Brain microvascular endothelial cell (primary cell): ENCODE data around the gene KREMEN2.

Experiments used
- DNase-seq: peaks from one replicate; pipeline ENCODE4 v3.0.0-alpha.2; 2020
- H3K27ac ChIP-seq: fragments of 250-450 bp; sonication (Bioruptor Pico); 2 replicates; pipeline ENCODE4 v1.5.1; 2020; ENCODE audit warnings: mild to moderate bottlenecking, moderate library complexity
- H3K27me3 ChIP-seq: fragments of 250-450 bp; sonication (Bioruptor Pico); replicated peaks from 2 replicates; pipeline ENCODE4 v1.5.1; 2020; ENCODE audit warnings: mild to moderate bottlenecking
- H3K36me3 ChIP-seq: fragments of 250-450 bp; sonication (Bioruptor Pico); replicated peaks from 2 replicates; pipeline ENCODE4 v1.5.1; 2020; ENCODE audit warnings: mild to moderate bottlenecking
- H3K4me3 ChIP-seq: 2 replicates; pipeline ENCODE4 v1.5.1; 2011; ENCODE audit warnings: low read depth, mild to moderate bottlenecking, control low read depth, low read length, moderate library complexity
- CTCF ChIP-seq: IDR thresholded peaks from 2 replicates; pipeline ENCODE4 v1.5.1; 2011; ENCODE audit warnings: low read depth, mild to moderate bottlenecking, moderate library complexity, low read length, control low read depth, inconsistent platforms; ENCODE audit errors: missing control alignments
- in situ Hi-C: cut with HindIII; loops from 2 replicates; pipeline ENCODE4 v1.10.0; 2017; ENCODE audit warnings: low sequenced_read_pairs, low pct_ligation_motif_present

Gene KREMEN2

GRCh38 chr16:2946649-2947048 lies 17.4 kb upstream of the KREMEN2 start:
- no peaks in the 10 kb centered on the region for H3K27me3 ChIP-seq
- in situ Hi-C loops: no loop called here
- DNase-seq: no peak
- no peak overlapping the region for H3K27ac ChIP-seq
- no peak for TF ChIP-seq CTCF
- no peak overlapping the region for H3K4me3 ChIP-seq
- peaks cover 33% of the 10 kb centered on the region for H3K36me3 ChIP-seq

- H3K27me3 ChIP-seq: no peaks in the 10 kb centered on the region
- no peak overlapping the region for H3K27ac ChIP-seq
- TF ChIP-seq CTCF: no peak
- no peak for DNase-seq
- peaks cover 15% of the 10 kb centered on the region for H3K36me3 ChIP-seq
- in situ Hi-C loops: no loop called here
- H3K4me3 ChIP-seq: no peak overlapping the region
These were observed 15.0 kb upstream of the KREMEN2 start for GRCh38 chr16:2948807-2949704.

DNA sequence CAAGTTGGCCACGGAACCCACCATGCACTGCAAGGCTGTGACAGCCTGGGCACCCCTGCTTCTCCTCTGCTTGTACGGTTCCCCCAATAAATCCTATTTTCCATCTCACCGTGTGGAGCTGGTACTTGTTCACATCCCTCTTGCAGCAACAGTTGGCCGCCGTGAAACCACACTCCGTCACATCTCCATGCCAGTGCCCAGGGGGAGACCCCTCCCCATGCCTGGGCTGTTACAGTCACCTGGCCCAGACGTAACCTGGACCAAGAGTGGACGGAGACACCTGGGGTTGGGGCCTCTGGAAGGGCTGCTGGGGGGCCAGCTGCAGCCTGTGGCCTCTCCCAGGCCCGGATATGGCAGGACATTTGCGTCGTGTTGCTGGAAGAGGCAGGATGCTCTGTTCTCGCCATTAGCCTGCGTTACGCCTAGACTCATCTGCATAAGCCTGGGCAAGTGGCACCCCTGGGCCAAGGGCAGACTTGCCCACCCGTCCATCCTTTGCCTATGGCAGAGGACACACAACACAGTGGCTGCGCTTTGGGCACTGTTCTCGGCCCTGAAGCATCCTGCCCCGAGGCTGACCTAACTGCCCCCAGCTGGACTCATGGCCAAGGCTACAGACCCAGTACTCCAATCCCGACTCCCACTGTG lies 14.2 kb upstream of the KREMEN2 start:
- no peak for DNase-seq
- Histone ChIP-seq H3K4me3 (no peak overlapping the region), H3K27me3 (no peaks in the 10 kb centered on the region), H3K27ac (no peak overlapping the region), H3K36me3 (peaks cover 14% of the 10 kb centered on the region)
- in situ Hi-C loops: no loop called here
- no peak for TF ChIP-seq CTCF

DNA sequence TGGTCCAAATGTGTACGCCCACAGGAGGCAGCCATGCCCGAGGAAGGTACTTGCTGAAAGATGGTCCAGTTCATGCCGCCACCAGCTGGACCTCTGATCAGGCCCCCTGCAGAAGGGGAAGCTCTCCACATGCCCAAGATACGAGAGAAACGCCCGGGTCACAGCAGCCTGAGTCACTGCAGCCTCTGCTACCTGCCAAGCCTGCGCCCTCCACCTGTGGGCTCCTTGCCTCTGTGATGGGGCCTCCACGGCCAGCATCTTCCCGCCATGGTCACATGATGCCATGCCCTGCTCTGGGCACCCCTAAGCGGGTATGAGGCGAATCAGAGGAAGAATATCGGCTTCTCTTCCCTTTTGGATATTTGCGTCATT lies 13.7 kb upstream of the KREMEN2 start:
- Histone ChIP-seq H3K36me3 (peaks cover 14% of the 10 kb centered on the region), H3K27ac (no peak overlapping the region), H3K27me3 (no peaks in the 10 kb centered on the region), H3K4me3 (no peak overlapping the region)
- TF ChIP-seq CTCF: no peak
- no peak for DNase-seq
- in situ Hi-C loops: no loop called here

DNA sequence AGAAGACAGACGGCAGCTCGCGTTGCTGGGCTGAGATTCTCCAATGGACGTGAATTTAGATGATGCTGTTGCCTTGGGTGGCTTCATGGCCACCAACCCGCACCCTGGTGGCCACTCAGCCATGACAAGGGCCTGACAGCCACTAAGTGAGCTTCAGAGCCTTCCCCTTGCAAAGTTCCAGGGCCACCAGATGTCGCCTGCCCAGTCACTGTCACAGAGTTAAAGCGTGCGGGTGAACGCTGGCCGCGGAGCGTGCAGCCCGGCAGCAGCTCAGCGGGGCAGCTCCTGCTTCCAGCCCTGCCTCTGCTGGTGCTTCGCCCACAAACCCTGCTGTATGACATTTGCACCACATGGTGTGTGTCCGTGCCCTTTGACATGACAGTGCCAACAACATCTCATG lies 13.3 kb upstream of the KREMEN2 start:
- TF ChIP-seq CTCF: no peak
- no peak overlapping the region for H3K4me3 ChIP-seq
- no peak for DNase-seq
- in situ Hi-C loops: no loop called here
- H3K36me3 ChIP-seq: peaks cover 14% of the 10 kb centered on the region
- no peak overlapping the region for H3K27ac ChIP-seq
- H3K27me3 ChIP-seq: no peaks in the 10 kb centered on the region

GRCh38 chr16:2952679-2953078 lies 11.4 kb upstream of the KREMEN2 start:
- Histone ChIP-seq H3K27me3 (no peaks in the 10 kb centered on the region), H3K4me3 (no peak overlapping the region), H3K36me3 (peaks cover 9% of the 10 kb centered on the region), H3K27ac (no peak overlapping the region)
- in situ Hi-C loops: no loop called here
- no peak for DNase-seq
- TF ChIP-seq CTCF: no peak
